Upper lobe of right lung (tissue), 1 donor: ENCODE measurements around the gene GREB1L. TPM values are rescaled to one million over a fixed set of nuclear protein-coding genes. Genes with fewer than 3 reads are reported as not detected.

Experiments used
- ATAC-seq: fragments of 200-7000 bp; cut with Tn5 transposase; one replicate; pipeline ENCODE4 v1.9.1; 2020; ENCODE audit warnings: mild to moderate bottlenecking, moderate library complexity
- DNase-seq: peaks from one replicate; pipeline ENCODE4 v3.0.0-alpha.2; 2020
- H3K27ac ChIP-seq: fragments of 200-600 bp; one replicate; pipeline ENCODE4 v1.8.0; 2022
- H3K27me3 ChIP-seq: fragments of 200-600 bp; one replicate; pipeline ENCODE4 v1.8.0; 2022; ENCODE audit warnings: mild to moderate bottlenecking
- H3K36me3 ChIP-seq: fragments of 200-600 bp; one replicate; pipeline ENCODE4 v1.8.0; 2022
- H3K4me1 ChIP-seq: fragments of 200-600 bp; one replicate; pipeline ENCODE4 v1.8.0; 2022
- H3K4me3 ChIP-seq: fragments of 200-600 bp; one replicate; pipeline ENCODE4 v1.8.0; 2022; ENCODE audit warnings: mild to moderate bottlenecking
- H3K9me3 ChIP-seq: fragments of 200-600 bp; one replicate; pipeline ENCODE4 v1.8.0; 2022
- CTCF ChIP-seq: fragments of 200-600 bp; IDR thresholded peaks from one replicate; pipeline ENCODE4 v1.8.0; 2022; ENCODE audit warnings: antibody characterized with exemption
- intact Hi-C: fragments of 100-400 bp; cut with DNase I; formaldehyde crosslinking; loops from one replicate; pipeline ENCODE4 v1.11.0; 2022
- long read RNA-seq: library from polyadenylated mRNA; unstranded; transcript quantifications from one replicate; pipeline ENCODE4 v2.0.0, GENCODE V29; 2021
- total RNA-seq: library from RNA; stranded (reverse); fragmentation: NEBNext Ultra II Directional; extraction: Animal tissue kit (Norgen Biotek cat#: 25700); gene quantifications from one replicate; pipeline ENCODE4 v1.2.1, GENCODE V29; 2021
- donor health status: DM: no; HTN: yes; CAD: no; lungs with severe emphysema.

The GREB1L gene
- total RNA-seq: 1.2 TPM
- long read RNA-seq, partial matches to known transcripts: 0 of 6 reads
- long read RNA-seq, other reads (novel, unspliced or antisense): 6 of 6 reads

GRCh38 chr18:21242141-21242779 lies at the start of gene GREB1L:
GREB1L (plus strand) TSS chr18:21242232; CDS start chr18:21383519, 141,287 bp downstream.
- peak; percentile 89 for ATAC-seq
- Histone ChIP-seq H3K36me3 (no peaks in the 10 kb centered on the region), H3K9me3 (no peaks in the 10 kb centered on the region), H3K27ac (no peak within 1 kb of the TSS), H3K4me1 (peaks cover 15% of the 10 kb centered on the region), H3K4me3 (peak within 1 kb of the TSS; percentile 50), H3K27me3 (peaks cover 60% of the 10 kb centered on the region)
- intact Hi-C loops: no loop called here
- peak; percentile 16 for TF ChIP-seq CTCF
- DNase-seq: peak; percentile 72

- Histone ChIP-seq H3K9me3 (no peaks in the 10 kb centered on the region), H3K36me3 (no peaks in the 10 kb centered on the region), H3K4me1 (no peaks in the 10 kb centered on the region), H3K27ac (no peak overlapping the region), H3K4me3 (no peak overlapping the region), H3K27me3 (no peaks in the 10 kb centered on the region)
- no peak for TF ChIP-seq CTCF
- intact Hi-C loops: no loop called here
- no peak for ATAC-seq
- no peak for DNase-seq
Observed at GRCh38 chr18:21192308-21192624, 49.8 kb upstream of the GREB1L start.

GRCh38 chr18:21194871-21195771 lies 46.9 kb upstream of the GREB1L start:
- Histone ChIP-seq H3K4me1 (no peaks in the 10 kb centered on the region), H3K27ac (no peak overlapping the region), H3K36me3 (no peaks in the 10 kb centered on the region), H3K4me3 (no peak overlapping the region), H3K27me3 (no peaks in the 10 kb centered on the region), H3K9me3 (no peaks in the 10 kb centered on the region)
- intact Hi-C loops: loop anchor here (5.0 kb wide), 1 partner anchor 247 kb away; no protein-coding TSS in a partner anchor
- peak; percentile 73 for TF ChIP-seq CTCF
- ATAC-seq (peak; percentile 61), DNase-seq (no peak)

- ATAC-seq (no peak), DNase-seq (no peak)
- Histone ChIP-seq H3K4me3 (no peak overlapping the region), H3K27me3 (peaks cover 3% of the 10 kb centered on the region), H3K4me1 (no peaks in the 10 kb centered on the region), H3K36me3 (no peaks in the 10 kb centered on the region), H3K27ac (no peak overlapping the region), H3K9me3 (no peaks in the 10 kb centered on the region)
- TF ChIP-seq CTCF: no peak
- intact Hi-C loops: loop anchor here (5.0 kb wide), 1 partner anchor 246 kb away; no protein-coding TSS in a partner anchor
Observed at GRCh38 chr18:21196426-21196825, 45.6 kb upstream of the GREB1L start.

GRCh38 chr18:21203126-21203525 lies 38.9 kb upstream of the GREB1L start:
- intact Hi-C loops: no loop called here
- no peak for DNase-seq
- ATAC-seq: no peak

More at GRCh38 chr18:21203126-21203525, 38.9 kb upstream of the GREB1L start:
- H3K4me3 ChIP-seq: no peak overlapping the region
- no peaks in the 10 kb centered on the region for H3K4me1 ChIP-seq
- no peaks in the 10 kb centered on the region for H3K36me3 ChIP-seq
- no peak for TF ChIP-seq CTCF
- H3K27ac ChIP-seq: no peak overlapping the region
- peaks cover 5% of the 10 kb centered on the region for H3K27me3 ChIP-seq
- H3K9me3 ChIP-seq: no peaks in the 10 kb centered on the region
